RWPE2 (cell line): ENCODE measurements around the gene CEP164.

Source experiments
- ATAC-seq: fragments of 200-7000 bp; cut with Tn5 transposase; 3 replicates; pipeline ENCODE4 v1.9.1; 2021; ENCODE audit warnings: low read depth
- DNase-seq: peaks from one replicate; pipeline ENCODE4 v3.0.0-alpha.2; 2020; ENCODE audit warnings: low spot score
- H3K27ac ChIP-seq: fragments of 450-650 bp; 2 replicates; pipeline ENCODE4 v1.5.1; 2017; ENCODE audit warnings: mild to moderate bottlenecking; ENCODE audit not compliant: poor library complexity, severe bottlenecking
- H3K27me3 ChIP-seq: fragments of 250-450 bp; sonication (Bioruptor Pico); 2 replicates; pipeline ENCODE4 v1.5.1; 2021; ENCODE audit warnings: mild to moderate bottlenecking, moderate library complexity; ENCODE audit not compliant: insufficient read depth, poor library complexity, severe bottlenecking
- H3K36me3 ChIP-seq: fragments of 250-450 bp; sonication (Bioruptor Pico); 2 replicates; pipeline ENCODE4 v1.5.1; 2020; ENCODE audit warnings: low read depth, mild to moderate bottlenecking, moderate library complexity
- H3K4me1 ChIP-seq: fragments of 250-450 bp; sonication (Bioruptor Pico); 2 replicates; pipeline ENCODE4 v1.5.1; 2021; ENCODE audit warnings: mild to moderate bottlenecking, moderate library complexity; ENCODE audit not compliant: insufficient read depth, poor library complexity, severe bottlenecking
- H3K4me3 ChIP-seq: fragments of 250-450 bp; sonication (Bioruptor Pico); 2 replicates; pipeline ENCODE4 v1.5.1; 2021; ENCODE audit warnings: mild to moderate bottlenecking, moderate library complexity; ENCODE audit not compliant: severe bottlenecking
- H3K9me3 ChIP-seq: fragments of 250-450 bp; sonication (Bioruptor Pico); 2 replicates; pipeline ENCODE4 v1.5.1; 2021; ENCODE audit warnings: mild to moderate bottlenecking, moderate library complexity; ENCODE audit not compliant: severe bottlenecking
- CTCF ChIP-seq: fragments of 450-650 bp; IDR thresholded peaks from one replicate; pipeline ENCODE4 v1.5.1; 2017; ENCODE audit warnings: mild to moderate bottlenecking, moderate library complexity; ENCODE audit not compliant: poor library complexity, severe bottlenecking

The CEP164 gene

DNA sequence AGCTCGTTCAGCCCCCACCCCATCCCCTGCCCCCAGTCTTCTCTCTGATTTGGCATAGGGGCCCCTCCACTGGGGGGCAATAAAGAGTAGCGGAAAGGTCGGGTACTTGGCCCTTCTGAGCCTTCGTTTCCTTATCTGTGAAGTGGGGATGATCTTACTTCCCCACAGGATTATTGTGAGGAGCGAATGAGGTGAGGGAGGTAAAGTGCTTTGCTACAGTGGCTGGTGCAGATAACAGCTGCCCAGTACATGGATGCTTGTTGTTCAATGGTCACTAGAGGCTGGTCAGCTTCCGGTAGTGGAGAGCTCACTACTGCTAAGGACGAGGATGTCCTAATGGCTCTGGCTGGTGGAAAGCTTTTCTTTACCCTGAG, 101.2 kb downstream of the CEP164 start:
- H3K9me3 ChIP-seq = no peaks in the 10 kb centered on the region
- H3K4me1 ChIP-seq = no peaks in the 10 kb centered on the region
- no peak overlapping the region for H3K27ac ChIP-seq
- no peak for DNase-seq
- no peak for TF ChIP-seq CTCF
- no peaks in the 10 kb centered on the region for H3K27me3 ChIP-seq
- no peak overlapping the region for H3K4me3 ChIP-seq
- ATAC-seq = no peak
- H3K36me3 ChIP-seq = no peaks in the 10 kb centered on the region

DNA sequence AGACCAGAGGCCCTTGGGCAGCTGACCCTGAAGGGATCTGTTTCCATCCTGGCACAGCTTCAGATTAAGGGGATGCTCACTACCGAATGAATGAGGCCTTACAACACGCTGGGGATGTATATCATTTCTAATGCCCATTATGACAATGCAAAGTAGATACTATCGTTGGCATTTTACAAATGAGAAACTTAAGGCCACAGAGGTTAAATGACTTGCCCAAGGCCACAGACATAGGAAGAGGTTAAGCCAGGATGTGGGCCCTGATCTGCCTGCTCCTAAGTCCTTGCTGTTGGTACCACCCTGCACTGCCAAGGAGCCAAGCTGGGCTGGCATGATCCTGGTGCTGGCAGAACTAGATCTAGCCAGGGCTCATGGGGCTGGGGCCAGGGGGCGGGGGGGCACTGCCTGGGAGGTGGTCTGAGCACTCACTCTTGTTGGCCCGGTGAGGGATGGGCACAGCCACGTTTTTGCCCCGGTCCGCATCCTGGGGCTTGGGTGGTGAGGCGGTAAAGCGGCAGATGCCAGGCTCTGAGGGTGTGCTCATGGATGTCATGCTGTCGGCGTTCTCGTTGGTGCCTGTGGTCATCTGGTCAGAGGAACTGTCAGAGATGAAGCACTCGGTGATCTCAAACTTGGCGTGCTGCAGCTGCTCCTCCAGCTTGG, 102.8 kb downstream of the CEP164 start:
- no peaks in the 10 kb centered on the region for H3K9me3 ChIP-seq
- ATAC-seq (no peak), DNase-seq (no peak)
- H3K27ac ChIP-seq = no peak overlapping the region
- H3K36me3 ChIP-seq = no peaks in the 10 kb centered on the region
- TF ChIP-seq CTCF = no peak
- no peaks in the 10 kb centered on the region for H3K4me1 ChIP-seq
- H3K27me3 ChIP-seq = no peaks in the 10 kb centered on the region
- H3K4me3 ChIP-seq = no peak overlapping the region

GRCh38 chr11:117431436-117431835, 103.8 kb downstream of the CEP164 start:
- no peaks in the 10 kb centered on the region for H3K36me3 ChIP-seq
- no peaks in the 10 kb centered on the region for H3K4me1 ChIP-seq
- ATAC-seq (no peak), DNase-seq (no peak)
- no peak overlapping the region for H3K4me3 ChIP-seq
- no peak overlapping the region for H3K27ac ChIP-seq
- no peaks in the 10 kb centered on the region for H3K9me3 ChIP-seq
- no peak for TF ChIP-seq CTCF
- no peaks in the 10 kb centered on the region for H3K27me3 ChIP-seq

DNA sequence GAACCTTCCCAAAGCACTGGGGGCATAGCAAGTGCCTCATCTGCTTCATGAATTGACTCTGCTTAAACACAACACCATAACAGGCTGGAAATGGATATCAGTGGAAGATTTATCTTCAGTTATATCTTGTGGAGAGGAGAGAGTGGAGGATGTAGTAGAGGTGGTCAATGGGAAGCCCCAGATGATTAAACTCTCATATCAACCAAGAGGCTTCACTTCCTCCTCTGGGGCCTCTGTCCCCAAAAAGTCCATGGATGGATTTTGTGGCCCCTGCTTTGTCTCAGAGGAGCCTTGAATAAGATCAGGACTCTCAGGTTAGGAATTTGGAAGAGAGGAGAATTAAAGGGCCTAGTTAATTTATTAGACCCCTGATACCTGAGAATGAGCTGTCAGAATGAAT, 106.1 kb downstream of the CEP164 start:
- Histone ChIP-seq H3K4me3 (no peak overlapping the region), H3K27ac (no peak overlapping the region), H3K9me3 (no peaks in the 10 kb centered on the region), H3K4me1 (no peaks in the 10 kb centered on the region), H3K27me3 (no peaks in the 10 kb centered on the region), H3K36me3 (no peaks in the 10 kb centered on the region)
- no peak for ATAC-seq
- TF ChIP-seq CTCF = no peak
- DNase-seq = no peak

- no peak for DNase-seq
- TF ChIP-seq CTCF = no peak
- no peak for ATAC-seq
These were observed 106.8 kb downstream of the CEP164 start for GRCh38 chr11:117434481-117434880.

More at GRCh38 chr11:117434481-117434880, 106.8 kb downstream of the CEP164 start:
- Histone ChIP-seq H3K27me3 (no peaks in the 10 kb centered on the region), H3K9me3 (no peaks in the 10 kb centered on the region), H3K36me3 (no peaks in the 10 kb centered on the region), H3K4me3 (no peak overlapping the region), H3K4me1 (no peaks in the 10 kb centered on the region), H3K27ac (no peak overlapping the region)
